Gastroesophageal sphincter (tissue), 3 donors: ENCODE measurements around the gene SRI.

Source experiments
- CTCF ChIP-seq, 4 experiments: fragments of 200-600 bp in 2 of 4; fragments of 450-650 bp in 2 of 4; sonication (generic) in 1 of 4; IDR thresholded peaks; one replicate each; pipeline ENCODE4 v1.5.1; 2017 to 2019; ENCODE audit warnings: antibody characterized with exemption in 4 of 4, mild to moderate bottlenecking in 2 of 4, moderate library complexity in 2 of 4
- EP300 ChIP-seq: sonication (generic); formaldehyde crosslinking; IDR thresholded peaks from one replicate; pipeline ENCODE4 v1.6.1; 2017; ENCODE audit warnings: antibody characterized with exemption, mild to moderate bottlenecking
- POLR2AphosphoS5 ChIP-seq: sonication (generic); formaldehyde crosslinking; IDR thresholded peaks from one replicate; pipeline ENCODE4 v1.6.1; 2017; ENCODE audit warnings: antibody characterized with exemption

GRCh38 chr7:88208521-88208920, 11.3 kb downstream of the SRI start:
- no peak for TF ChIP-seq CTCF (IDR thresholded peaks at IDR 0.05)
- TF ChIP-seq POLR2AphosphoS5, result no peak
- no peak for TF ChIP-seq EP300
